Mesenteric fat pad (tissue), 1 donor: ENCODE data around the gene CSTB. TPM values are rescaled to one million over a fixed set of nuclear protein-coding genes. Genes with fewer than 3 reads are reported as not detected.

ENCODE experiments used
- DNase-seq: peaks from one replicate; pipeline ENCODE4 v3.0.0-alpha.2; 2020; ENCODE audit warnings: low spot score
- total RNA-seq: library from RNA; stranded (reverse); fragmentation: NEBNext Ultra II Directional; extraction: Animal tissue kit (Norgen Biotek cat#: 25700); gene quantifications from one replicate; pipeline ENCODE4 v1.2.1, GENCODE V29; 2021
- donor health status: DM: yes; HTN: yes; CAD: no.

The CSTB gene
- total RNA-seq, 1 donor from 2014 or later: 84.9 TPM

GRCh38 chr21:43769325-43769958 lies 6.7 kb downstream of the CSTB start:
- no peak for DNase-seq

GRCh38 chr21:43768868-43769167 lies 7.3 kb downstream of the CSTB start:
- DNase-seq: no peak

- no peak for DNase-seq
These were observed 7.9 kb downstream of the CSTB start for GRCh38 chr21:43767984-43768867.

- no peak for DNase-seq
These were observed 8.6 kb downstream of the CSTB start for GRCh38 chr21:43767498-43767983.

GRCh38 chr21:43766734-43767497 lies 9.2 kb downstream of the CSTB start:
- DNase-seq: no peak

- no peak for DNase-seq
These were observed 11.3 kb downstream of the CSTB start for GRCh38 chr21:43764576-43765495.

GRCh38 chr21:43763901-43764523 lies 12.1 kb downstream of the CSTB start:
- no peak for DNase-seq

- DNase-seq: no peak
These were observed 13.6 kb downstream of the CSTB start for GRCh38 chr21:43762303-43763128.

GRCh38 chr21:43761886-43762285 lies 14.2 kb downstream of the CSTB start:
- no peak for DNase-seq

GRCh38 chr21:43760391-43760958 lies 15.6 kb downstream of the CSTB start:
- no peak for DNase-seq

GRCh38 chr21:43759651-43760050 lies 16.5 kb downstream of the CSTB start:
- no peak for DNase-seq

- DNase-seq: no peak
These were observed 17.3 kb downstream of the CSTB start for GRCh38 chr21:43758811-43759210.

GRCh38 chr21:43758111-43758641 lies 17.9 kb downstream of the CSTB start:
- no peak for DNase-seq

GRCh38 chr21:43757601-43758000 lies 18.5 kb downstream of the CSTB start:
- DNase-seq: no peak

- DNase-seq: no peak
These were observed 20.1 kb downstream of the CSTB start for GRCh38 chr21:43755820-43756594.

- no peak for DNase-seq
These were observed 20.9 kb downstream of the CSTB start for GRCh38 chr21:43754948-43755781.

GRCh38 chr21:43753439-43753799 lies 22.7 kb downstream of the CSTB start:
- DNase-seq: no peak
